HCEC 1CT (cell line): Measurements from ENCODE around the gene HS6ST1.
"Not testable (repeated sequence)": the region's sequence is repeated elsewhere in the genome, so short reads cannot be mapped to it uniquely, and the experiment has no call there.

ENCODE experiments used
- DNase-seq: peaks from one replicate; pipeline ENCODE4 v3.0.0-alpha.2; 2017

The HS6ST1 gene

GRCh38 chr2:128321784-128322714 lies 3.4 kb upstream of the HS6ST1 start:
- DNase-seq = peak; percentile 75

DNA sequence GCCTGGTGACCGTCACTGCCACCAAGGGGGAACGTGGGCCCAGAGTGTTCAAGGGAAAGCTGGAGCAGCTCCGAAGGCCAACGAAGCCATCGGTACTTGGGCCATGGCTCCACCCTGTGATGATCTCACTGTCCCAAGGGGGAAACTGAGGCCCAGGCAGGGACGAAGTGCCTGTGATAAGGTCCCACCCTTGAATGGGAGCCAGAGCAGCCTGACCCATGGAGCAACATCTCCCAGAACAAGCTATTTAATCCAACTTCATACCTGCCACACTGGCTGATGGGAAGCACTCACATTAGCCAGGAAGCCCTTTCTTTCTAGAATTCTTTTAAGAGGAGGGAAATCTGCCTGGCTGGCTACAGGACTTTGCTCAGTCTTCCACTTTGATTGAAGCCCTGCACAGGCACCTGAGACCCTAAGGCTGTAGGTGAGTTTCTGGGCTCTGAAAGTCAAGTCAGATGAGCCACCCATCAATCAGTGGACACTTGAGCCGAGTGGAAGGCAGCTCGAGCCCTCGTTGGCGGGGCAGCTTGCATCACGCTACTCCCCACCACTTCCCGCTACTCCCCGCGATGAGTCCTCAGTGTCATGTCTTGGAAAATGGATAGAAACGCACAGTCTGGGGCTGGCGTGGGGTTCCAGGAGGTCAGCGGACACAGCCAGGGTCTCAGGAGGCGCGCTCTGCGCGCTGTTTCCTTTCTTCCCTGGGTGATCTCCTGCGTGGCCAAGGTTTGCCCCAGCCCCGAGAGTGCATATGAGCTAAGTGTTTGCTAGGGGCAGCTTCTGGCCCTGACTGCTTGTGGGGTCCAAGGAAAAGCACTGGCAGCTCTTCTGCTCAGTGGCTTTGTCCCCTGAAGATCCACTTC lies 2.5 kb upstream of the HS6ST1 start:
- DNase-seq = no peak

DNA sequence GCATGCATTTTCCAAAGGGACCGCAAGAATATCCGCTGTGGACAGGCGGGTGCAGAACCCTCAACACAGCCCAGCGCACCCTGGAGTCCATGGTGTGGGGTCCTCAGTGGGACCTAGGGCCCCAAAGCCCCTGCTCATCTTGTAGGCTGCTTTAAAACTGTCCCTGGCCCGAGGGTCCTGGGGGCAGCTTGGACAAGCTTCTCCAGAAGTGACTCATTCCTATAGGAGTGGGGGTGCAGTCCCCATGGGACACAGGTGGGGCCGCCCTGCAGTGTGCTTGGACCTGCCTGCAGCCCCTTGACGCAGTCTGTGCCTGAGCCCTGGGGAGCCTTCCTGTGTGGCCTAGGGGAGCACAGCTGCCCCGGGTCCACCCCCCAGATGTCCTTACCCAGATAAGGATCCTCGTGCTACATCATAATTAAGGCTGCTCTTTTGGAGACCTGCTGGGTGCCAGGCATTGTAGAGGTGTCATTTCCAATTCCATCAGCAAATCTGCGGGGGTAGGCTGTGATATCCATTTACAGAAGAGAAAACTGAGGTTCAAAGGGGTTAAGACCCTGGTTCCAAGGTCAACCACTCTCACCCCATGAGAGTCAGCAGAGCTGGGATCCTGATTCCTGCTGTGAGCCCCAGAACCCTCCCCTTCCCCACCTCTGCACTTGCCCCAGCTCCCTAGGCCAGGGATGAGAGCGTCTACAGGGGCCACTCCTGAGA lies 1.7 kb upstream of the HS6ST1 start:
- no peak for DNase-seq

GRCh38 chr2:128319631-128320191 lies 1.0 kb upstream of the HS6ST1 start:
- no peak for DNase-seq

- DNase-seq = not testable (repeated sequence)
Observed at GRCh38 chr2:128318245-128318644, 423 bp downstream of the HS6ST1 start.

GRCh38 chr2:128317899-128318225 lies 806 bp downstream of the HS6ST1 start:
- not testable (repeated sequence) for DNase-seq

- DNase-seq = no peak
Observed at GRCh38 chr2:128317181-128317898, 1.3 kb downstream of the HS6ST1 start.

GRCh38 chr2:128316777-128317180 lies 1.9 kb downstream of the HS6ST1 start:
- DNase-seq = no peak

- DNase-seq = peak; percentile 18
Observed at GRCh38 chr2:128315829-128316776, 2.6 kb downstream of the HS6ST1 start.

- no peak for DNase-seq
Observed at GRCh38 chr2:128315122-128315828, 3.4 kb downstream of the HS6ST1 start.

DNA sequence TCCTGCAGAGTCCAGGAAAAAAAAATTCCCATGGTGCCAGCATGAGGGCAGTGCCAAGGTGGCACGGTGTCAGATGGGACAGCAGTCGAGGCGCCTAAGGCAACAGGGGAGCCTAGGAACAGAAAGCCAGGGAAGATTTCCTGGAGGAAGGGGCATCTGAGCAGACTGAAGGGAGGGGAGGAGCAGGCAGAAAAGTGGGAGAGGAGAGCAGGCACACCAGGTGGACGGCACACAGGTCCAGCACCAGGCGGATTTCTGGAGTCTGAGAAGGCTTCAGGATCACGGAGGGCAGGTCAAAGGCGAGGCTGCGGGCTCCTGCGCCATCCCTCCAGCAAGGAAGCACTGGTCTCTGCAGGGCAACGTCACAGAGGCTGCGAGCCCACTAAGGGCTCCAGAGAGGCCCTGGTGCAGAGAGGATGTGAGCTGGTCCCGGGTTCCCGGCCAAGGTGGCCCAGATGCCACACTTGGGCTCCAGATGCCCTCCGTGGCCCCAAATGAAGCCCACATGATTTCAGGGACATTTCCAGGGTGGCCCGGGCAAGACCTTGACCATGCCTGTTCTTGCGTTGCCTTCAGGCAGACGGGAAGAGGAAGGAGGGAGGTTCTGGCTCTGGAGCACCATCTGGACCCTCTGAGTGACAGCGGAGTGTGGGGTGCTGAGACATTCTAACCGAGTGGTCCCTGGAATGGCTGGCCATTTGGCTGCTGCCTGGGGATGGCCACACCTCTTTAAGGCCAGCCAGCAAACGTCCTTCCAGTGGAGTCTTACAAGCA lies 4.1 kb downstream of the HS6ST1 start:
- no peak for DNase-seq

DNA sequence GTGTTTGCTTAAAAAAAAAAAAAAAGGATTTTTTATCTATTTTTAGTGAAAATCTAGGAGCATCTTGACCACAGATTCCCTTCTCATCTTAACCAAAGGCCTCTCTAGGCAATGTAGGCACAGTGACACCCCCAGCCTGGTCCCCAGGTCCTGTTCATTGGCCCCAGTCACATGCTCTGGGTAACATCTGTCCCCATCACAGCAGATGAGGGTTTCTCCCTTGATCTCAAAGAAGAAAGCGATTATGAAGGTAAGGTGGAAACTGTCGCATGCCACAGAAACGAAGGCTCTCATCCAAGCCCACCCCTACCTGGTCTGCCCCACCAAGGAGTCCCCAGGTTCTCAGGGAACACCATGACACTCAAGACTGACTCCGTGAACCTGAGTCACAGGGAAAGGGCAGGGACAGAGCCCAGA lies 4.7 kb downstream of the HS6ST1 start:
- DNase-seq = no peak

DNA sequence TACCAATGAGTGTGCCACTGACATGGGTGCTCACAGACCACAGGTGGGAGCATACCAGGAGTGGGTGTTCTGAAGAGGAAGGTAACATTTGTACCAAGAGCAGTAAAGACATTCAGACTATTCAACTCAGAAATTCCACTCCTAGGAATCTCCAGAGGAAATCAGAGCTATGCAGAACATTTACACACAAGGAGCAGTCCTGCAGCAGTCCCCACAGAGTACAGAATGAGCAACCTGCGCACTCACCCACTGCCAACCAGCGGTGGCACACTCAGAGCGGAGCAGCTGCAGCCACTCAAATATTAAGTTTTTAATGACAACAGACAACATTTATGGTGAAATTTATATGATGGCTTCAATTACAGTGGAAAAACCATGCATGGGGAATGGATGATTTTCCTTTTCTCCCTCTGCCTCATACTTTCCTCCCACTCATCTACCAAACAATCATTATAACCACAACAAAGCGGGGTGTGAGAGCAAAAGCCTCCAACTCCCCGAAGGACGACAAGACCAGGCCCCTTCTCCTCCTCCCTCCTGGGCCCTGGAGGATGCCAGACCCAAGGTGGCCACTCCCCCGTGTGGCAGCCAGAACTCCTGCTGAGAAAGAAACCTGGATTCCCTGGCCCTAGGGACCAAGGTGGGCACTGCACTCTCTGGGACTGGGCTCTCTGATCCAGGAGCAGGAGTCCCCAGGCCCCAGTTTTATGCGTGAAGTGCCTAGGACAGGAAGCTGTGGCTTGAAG lies 5.4 kb downstream of the HS6ST1 start:
- DNase-seq = no peak

GRCh38 chr2:128312411-128312810 lies 6.3 kb downstream of the HS6ST1 start:
- no peak for DNase-seq

- no peak for DNase-seq
Observed at GRCh38 chr2:128311755-128312341, 6.8 kb downstream of the HS6ST1 start.

GRCh38 chr2:128311216-128311754 lies 7.4 kb downstream of the HS6ST1 start:
- DNase-seq = no peak

DNA sequence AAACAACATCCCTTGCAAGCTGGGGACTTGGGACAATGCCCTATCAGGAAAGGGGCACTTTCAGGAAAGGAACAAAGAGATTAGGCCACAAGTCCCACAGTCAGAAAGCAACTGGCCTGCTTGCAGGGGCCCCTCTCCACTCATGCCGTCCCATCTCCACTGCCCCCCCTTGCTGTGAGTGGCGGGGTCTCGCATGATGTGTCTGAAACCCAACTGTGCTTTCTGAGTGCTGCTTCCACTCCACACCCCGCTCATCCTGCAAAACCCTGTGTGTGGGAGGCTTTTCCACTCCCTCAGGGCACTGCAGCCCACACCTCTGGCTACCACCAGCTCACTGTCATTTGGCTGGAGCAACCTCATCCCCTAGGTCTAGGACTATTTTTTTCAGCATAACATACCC lies 7.9 kb downstream of the HS6ST1 start:
- no peak for DNase-seq

GRCh38 chr2:128310094-128310716 lies 8.5 kb downstream of the HS6ST1 start:
- DNase-seq = no peak
